Stimulated activated CD8-positive, alpha-beta memory T cell treated with anti-CD3 and anti-CD28 coated beads, Interleukin-4, amount 100 ng/mL, for 24 hours (primary cell): Measurements from ENCODE around the gene TCF25.

Source experiments
- DNase-seq: peaks from one replicate; pipeline ENCODE4 v3.0.0-alpha.2; 2020; ENCODE audit warnings: low read depth

The TCF25 gene

GRCh38 chr16:89949121-89949742 lies 75.8 kb downstream of the TCF25 start:
- DNase-seq, result no peak

DNA sequence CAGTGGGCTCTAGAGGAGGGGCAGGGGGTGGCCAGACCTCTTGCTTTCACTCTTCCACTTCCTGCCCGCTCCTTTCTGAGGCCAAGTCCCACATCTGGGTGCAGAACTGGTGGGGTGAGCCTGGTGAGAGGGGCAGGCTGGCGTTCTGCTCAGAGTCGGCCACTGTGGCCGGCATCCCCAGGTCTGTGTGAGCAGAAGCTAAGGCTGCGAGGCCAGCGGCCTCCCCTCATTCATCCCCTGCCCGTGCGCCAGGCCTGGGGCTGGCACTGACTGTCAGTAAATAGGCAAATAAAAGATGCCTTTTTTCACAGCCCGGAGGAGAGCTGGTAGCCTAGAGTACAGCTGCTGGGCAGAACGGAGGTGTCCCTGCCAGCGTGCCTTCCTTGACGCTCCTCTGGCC lies 76.4 kb downstream of the TCF25 start:
- DNase-seq, result no peak

GRCh38 chr16:89951509-89951908 lies 78.1 kb downstream of the TCF25 start:
- no peak for DNase-seq

- DNase-seq, result no peak
These were observed 78.7 kb downstream of the TCF25 start for GRCh38 chr16:89952049-89952448.

- DNase-seq, result no peak
These were observed 79.2 kb downstream of the TCF25 start for GRCh38 chr16:89952551-89952950.

DNA sequence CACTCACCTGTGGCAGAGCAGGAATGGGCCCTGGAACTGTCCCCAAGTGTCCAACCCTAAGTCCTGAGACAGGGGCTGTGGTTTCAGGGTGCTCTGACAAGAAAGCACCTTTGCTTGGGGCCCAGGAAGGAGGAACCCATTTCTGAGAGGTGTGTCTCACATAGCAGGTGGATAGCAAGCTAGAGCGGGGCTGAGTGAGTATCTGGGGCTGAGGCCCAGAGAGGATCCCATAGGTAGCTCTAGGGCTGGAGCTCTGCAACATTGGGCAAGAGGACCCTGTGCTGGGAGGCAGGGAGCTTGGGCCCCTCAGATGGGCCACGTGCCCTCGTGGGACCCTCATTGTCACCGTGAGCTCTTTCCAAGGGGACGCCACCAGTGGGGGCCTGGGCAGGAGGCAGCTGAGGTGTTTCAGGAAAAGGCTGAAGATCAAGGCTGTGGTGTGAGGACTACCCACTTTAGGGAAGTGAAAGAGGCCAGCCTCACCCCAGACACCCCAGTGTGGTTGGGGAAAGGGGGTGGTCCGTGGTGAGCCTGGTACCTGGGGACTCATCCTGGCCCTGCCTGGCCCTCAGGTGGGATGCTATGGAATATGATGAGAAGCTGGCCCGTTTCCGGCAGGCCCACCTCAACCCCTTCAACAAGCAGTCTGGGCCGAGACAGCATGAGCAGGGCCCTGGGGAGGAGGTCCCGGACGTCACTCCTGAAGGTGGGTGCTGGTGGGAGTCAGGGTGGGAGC lies 80.4 kb downstream of the TCF25 start:
- DNase-seq, result no peak

DNA sequence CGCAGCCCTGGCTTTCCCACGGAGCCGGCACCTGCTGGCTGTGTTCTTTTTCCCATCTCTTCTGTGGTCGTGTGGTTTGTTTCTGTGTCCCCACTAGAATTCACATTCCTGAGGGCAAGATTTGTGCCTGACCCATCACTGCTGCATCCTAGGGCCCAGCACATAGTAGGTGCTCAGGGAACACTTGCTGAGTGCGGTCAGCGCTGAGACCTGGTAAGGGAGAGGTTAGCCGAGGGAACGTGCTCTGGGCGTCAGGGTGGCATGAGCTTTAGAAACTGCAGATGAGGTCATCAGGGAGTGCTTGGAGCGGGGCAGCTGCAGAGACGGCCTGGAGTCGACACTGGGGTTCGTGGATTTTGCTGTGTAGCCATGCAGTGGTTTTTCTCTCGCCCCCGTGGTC lies 81.1 kb downstream of the TCF25 start:
- no peak for DNase-seq

DNA sequence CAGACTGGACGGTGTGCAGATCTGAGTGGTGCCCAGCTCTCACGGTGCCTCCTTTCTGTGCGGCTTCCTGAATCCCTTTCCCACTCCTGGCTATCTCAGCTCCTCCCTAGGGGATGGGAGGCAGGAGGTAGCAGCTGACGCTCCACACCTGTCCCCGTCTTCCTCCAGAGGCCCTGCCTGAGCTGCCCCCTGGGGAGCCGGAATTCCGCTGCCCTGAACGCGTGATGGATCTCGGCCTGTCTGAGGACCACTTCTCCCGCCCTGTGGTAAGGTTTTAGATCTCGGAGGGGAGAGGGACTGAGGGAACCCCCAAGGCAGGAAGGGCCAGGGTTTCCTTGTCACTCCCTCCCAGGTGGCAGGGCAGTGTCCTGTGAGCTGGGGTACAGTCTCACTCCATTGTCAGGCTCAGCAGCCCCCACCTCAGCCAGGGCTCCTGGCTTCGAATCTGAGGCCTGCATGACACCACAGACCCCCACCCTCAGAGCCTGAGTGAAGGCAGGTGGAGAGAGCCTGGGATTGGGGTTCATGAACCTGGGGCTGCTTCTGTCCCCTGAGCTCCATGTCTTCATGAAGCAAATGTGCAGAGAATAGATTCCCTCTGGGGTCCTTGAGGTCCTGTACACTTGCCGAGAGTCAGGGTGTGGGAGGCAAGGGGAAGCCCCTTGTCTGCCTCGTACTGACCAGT lies 81.8 kb downstream of the TCF25 start:
- no peak for DNase-seq

DNA sequence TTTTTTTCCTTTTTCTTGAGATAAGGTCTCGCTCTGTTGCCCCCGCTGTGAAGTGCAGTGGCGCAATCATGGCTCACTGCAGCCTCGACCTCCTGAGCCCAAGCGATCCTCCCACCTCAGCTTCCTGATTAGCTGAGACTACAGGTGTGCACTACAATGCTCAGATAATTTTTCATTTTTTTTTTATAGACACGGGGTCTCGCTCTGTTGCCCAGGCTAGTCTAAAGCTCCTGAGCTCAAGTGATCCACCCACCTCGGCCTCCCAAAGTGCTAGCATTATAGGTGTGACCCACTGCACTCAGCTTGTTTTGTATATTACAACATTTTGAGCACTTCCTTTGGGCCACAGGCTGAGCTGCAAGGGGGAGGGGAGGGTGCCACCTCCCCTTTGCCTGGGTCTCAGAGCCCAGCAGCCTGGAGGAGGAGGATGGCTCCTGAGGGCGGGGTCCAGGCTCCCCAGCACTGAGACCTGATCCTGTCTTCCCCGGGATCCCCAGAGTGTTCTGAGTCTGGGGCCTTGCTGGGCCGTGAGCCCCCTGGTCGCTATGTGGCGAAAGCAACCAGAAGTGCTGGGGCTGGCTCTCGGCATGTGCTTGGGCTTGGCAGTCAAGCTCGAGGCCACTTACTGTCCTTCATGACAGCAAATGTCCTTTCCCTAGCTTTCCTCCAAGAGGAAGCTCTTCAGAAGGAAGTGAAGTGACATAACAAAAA lies 83.3 kb downstream of the TCF25 start:
- no peak for DNase-seq

GRCh38 chr16:89957216-89957785 lies 83.9 kb downstream of the TCF25 start:
- DNase-seq, result no peak

DNA sequence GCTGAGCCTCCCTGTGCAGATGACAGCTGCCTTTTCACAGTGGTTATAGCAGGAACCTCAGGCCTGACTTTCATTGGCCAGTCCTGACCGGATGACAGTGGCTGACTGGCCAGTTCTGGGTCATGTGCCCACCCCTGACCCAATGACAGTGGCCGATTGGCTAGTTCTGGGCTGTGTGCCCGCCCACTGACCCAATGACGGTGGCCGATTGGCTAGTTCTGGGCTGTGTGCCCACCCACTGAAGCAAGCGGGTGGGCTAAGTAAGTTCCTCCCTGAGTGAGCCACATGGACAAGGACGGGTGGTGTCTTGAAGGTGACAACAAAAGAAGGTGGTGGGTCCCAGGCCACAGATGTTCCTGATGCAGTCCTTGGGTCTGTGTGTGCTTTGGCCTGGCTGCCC lies 84.7 kb downstream of the TCF25 start:
- DNase-seq, result no peak

DNA sequence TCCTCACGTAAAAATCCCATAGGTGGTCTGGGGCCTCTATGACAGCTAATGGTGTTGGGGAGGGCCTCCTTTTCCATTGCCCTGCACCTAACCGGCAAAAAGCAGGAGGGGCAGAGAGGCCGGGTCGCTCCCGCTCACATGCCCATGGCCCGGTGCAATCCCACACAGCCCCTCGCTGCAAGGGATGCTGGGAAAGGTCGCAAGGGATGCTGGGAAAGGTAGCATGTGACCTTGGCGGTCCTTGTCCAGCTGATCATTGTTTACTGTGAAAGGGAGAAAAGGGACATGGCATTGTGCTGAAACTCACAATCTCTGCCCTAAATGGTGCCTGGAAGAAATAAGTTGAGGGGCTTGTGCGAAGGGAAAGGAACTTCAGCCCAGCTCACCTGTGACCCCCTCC lies 85.2 kb downstream of the TCF25 start:
- DNase-seq, result no peak

GRCh38 chr16:89960966-89961365 lies 87.6 kb downstream of the TCF25 start:
- DNase-seq, result no peak
